ENCODE measurements around the gene GRN.

GRCh38 chr17:44353672-44354331 lies 8.7 kb downstream of the GRN start:
- TF ChIP-seq HNF4A (CRISPR knock-in tag; IDR thresholded peaks at IDR 0.05) (no peak), NFYB (CRISPR knock-in tag; IDR thresholded peaks at IDR 0.05) (no peak), GPN1 (CRISPR knock-in tag; IDR thresholded peaks at IDR 0.05; ENCODE audit: borderline replicate concordance) (no peak), CREB1 (IDR thresholded peaks at IDR 0.05) (no peak), CREB1 (CRISPR knock-in tag; IDR thresholded peaks at IDR 0.05) (no peak), RAD21 (CRISPR knock-in tag; IDR thresholded peaks at IDR 0.05) (no peak), DNMT1 (CRISPR knock-in tag; IDR thresholded peaks at IDR 0.05) (no peak), ZSCAN29 (CRISPR knock-in tag; conservative IDR thresholded peaks at IDR 0.05) (no peak), KDM4B (CRISPR knock-in tag; IDR thresholded peaks at IDR 0.05) (no peak), ZBTB2 (CRISPR knock-in tag; IDR thresholded peaks at IDR 0.05; ENCODE audit: low read depth) (no peak), PHF20 (CRISPR knock-in tag; IDR thresholded peaks at IDR 0.05) (no peak), TCF12 (IDR thresholded peaks at IDR 0.05) (no peak), TCF12 (CRISPR knock-in tag; IDR thresholded peaks at IDR 0.05) (no peak), MXI1 (IDR thresholded peaks at IDR 0.05; ENCODE audit: borderline replicate concordance, low read depth, low read length) (no peak)
- TF ChIP-seq, protein P1, sequence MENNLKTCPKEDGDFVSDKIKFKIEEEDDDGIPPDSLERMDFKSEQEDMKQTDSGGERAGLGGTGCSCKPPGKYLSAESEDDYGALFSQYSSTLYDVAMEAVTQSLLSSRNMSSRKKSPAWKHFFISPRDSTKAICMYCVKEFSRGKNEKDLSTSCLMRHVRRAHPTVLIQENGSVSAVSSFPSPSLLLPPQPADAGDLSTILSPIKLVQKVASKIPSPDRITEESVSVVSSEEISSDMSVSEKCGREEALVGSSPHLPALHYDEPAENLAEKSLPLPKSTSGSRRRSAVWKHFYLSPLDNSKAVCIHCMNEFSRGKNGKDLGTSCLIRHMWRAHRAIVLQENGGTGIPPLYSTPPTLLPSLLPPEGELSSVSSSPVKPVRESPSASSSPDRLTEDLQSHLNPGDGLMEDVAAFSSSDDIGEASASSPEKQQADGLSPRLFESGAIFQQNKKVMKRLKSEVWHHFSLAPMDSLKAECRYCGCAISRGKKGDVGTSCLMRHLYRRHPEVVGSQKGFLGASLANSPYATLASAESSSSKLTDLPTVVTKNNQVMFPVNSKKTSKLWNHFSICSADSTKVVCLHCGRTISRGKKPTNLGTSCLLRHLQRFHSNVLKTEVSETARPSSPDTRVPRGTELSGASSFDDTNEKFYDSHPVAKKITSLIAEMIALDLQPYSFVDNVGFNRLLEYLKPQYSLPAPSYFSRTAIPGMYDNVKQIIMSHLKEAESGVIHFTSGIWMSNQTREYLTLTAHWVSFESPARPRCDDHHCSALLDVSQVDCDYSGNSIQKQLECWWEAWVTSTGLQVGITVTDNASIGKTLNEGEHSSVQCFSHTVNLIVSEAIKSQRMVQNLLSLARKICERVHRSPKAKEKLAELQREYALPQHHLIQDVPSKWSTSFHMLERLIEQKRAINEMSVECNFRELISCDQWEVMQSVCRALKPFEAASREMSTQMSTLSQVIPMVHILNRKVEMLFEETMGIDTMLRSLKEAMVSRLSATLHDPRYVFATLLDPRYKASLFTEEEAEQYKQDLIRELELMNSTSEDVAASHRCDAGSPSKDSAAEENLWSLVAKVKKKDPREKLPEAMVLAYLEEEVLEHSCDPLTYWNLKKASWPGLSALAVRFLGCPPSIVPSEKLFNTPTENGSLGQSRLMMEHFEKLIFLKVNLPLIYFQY (CRISPR knock-in tag; IDR thresholded peaks at IDR 0.05; ENCODE audit: borderline replicate concordance) = no peak
